BJ (cell line): ENCODE results near the gene CPLANE2. TPM values are rescaled to one million over a fixed set of nuclear protein-coding genes. Genes with fewer than 3 reads are reported as not detected.

ENCODE experiments used
- CTCF ChIA-PET: fragments of 350-600 bp; formaldehyde crosslinking; extraction: SDS; loops from one replicate; lab custom pipeline; 2021; ENCODE audit warnings: antibody characterized with exemption, inconsistent platforms; lab: Yijun Ruan, JAX
- POLR2A ChIA-PET: fragments of 300-600 bp; sonication (Branson Sonifier 250); formaldehyde crosslinking; extraction: SDS; loops from one replicate; lab custom pipeline; 2021; ENCODE audit warnings: antibody characterized with exemption; lab: Charles Lee
- DNase-seq: peaks from one replicate; pipeline ENCODE4 v3.0.0-alpha.2; 2011; ENCODE audit warnings: low read depth
- H3K27me3 ChIP-seq: 2 replicates; pipeline ENCODE4 v1.6.0; 2011; ENCODE audit warnings: low read length; ENCODE audit not compliant: control insufficient read depth, insufficient read depth
- H3K36me3 ChIP-seq: 2 replicates; pipeline ENCODE4 v1.5.1; 2011; ENCODE audit warnings: low read length; ENCODE audit not compliant: control insufficient read depth, insufficient read depth
- H3K4me3 ChIP-seq: 2 replicates; pipeline ENCODE4 v1.5.1; 2011; ENCODE audit warnings: low read depth, mild to moderate bottlenecking, control low read depth, low read length
- CTCF ChIP-seq: IDR thresholded peaks from 2 replicates; pipeline ENCODE4 v1.5.1; 2011; ENCODE audit warnings: low read depth, mild to moderate bottlenecking, control low read depth, inconsistent platforms, low read length, moderate library complexity; ENCODE audit not compliant: insufficient read depth
- polyA plus RNA-seq: library from polyadenylated mRNA; depleted of rRNA; stranded (reverse); fragments of >200 nt; gene quantifications from 2 replicates; pipeline ENCODE4 v1.2.3, GENCODE V29; 2011

CPLANE2 gene
- polyA plus RNA-seq, 1 experiment, result 8.3 TPM

DNA sequence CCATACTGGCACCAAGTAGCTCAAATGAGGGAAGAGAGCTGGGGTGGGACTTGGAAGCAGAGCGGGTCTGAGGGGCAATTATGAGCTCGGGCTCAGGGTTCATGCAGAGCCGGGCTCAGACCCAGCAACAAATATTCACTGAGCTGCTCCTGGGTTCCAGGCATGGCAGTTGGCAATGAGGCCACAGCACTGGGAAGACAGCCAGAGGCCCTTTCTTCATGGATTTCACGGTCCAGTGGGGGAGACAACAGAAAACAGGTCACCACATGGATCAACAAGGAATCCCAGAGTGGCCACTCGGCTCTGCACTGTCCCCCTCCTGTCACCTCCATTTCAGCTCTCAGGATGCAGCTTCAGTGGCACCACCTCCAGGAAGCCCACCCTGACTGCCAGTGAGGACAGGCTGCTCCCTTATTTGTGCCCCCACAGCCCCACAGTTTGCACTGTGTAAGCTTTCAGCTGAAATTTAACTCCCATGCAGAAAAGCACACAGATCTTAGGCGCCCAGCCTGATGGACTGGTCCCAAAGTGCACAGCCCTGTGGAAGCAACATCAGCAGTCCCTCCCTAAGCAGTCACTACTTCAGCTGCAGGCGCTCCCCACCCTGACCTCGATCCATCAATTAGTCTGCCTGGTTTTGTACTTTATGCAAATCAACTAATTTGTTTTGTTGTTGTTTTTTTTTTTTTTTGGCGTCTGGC is 46.9 kb downstream of the CPLANE2 start:
- no peaks in the 10 kb centered on the region for H3K27me3 ChIP-seq
- TF ChIP-seq CTCF, result no peak
- H3K36me3 ChIP-seq, result no peaks in the 10 kb centered on the region
- CTCF ChIA-PET, result interaction anchor here (0.5 to 16.8 kb wide), 14 partner anchors 15 to 431 kb away, joined by 3 to 584 read pairs (median 4); partner anchors contain the start of gene FAM131C
- no peak overlapping the region for H3K4me3 ChIP-seq
- POLR2A ChIA-PET, result interaction anchor here (0.7 kb wide), 1 partner anchor 27 kb away, joined by 3 read pairs; no protein-coding TSS in a partner anchor
- no peak for DNase-seq

- ChIA-PET CTCF (interaction anchor here (1.0 to 16.8 kb wide), 14 partner anchors 12 to 182 kb away, joined by 3 to 584 read pairs (median 4); partner anchors contain the start of genes EPHA2 and FAM131C), POLR2A (no interaction called here)
- Histone ChIP-seq H3K36me3 (no peaks in the 10 kb centered on the region), H3K27me3 (no peaks in the 10 kb centered on the region), H3K4me3 (no peak overlapping the region)
- TF ChIP-seq CTCF, result no peak
- no peak for DNase-seq
Measured at GRCh38 chr1:16189003-16189402, 48.0 kb downstream of the CPLANE2 start.

GRCh38 chr1:16187748-16188401 is 49.1 kb downstream of the CPLANE2 start:
- CTCF ChIA-PET, result interaction anchor here (0.5 to 16.8 kb wide), 15 partner anchors 13 to 347 kb away, joined by 3 to 584 read pairs (median 4); partner anchors contain the start of genes EPHA2 and FAM131C
- Histone ChIP-seq H3K27me3 (no peaks in the 10 kb centered on the region), H3K4me3 (no peak overlapping the region), H3K36me3 (no peaks in the 10 kb centered on the region)
- POLR2A ChIA-PET, result no interaction called here
- no peak for DNase-seq
- TF ChIP-seq CTCF, result peak; percentile 97

- CTCF ChIA-PET, result interaction anchor here (0.5 to 16.8 kb wide), 7 partner anchors 14 to 110 kb away, joined by 3 to 584 read pairs (median 4); partner anchors contain the start of genes EPHA2 and FAM131C
- no peaks in the 10 kb centered on the region for H3K27me3 ChIP-seq
- TF ChIP-seq CTCF, result no peak
- H3K36me3 ChIP-seq, result no peaks in the 10 kb centered on the region
- H3K4me3 ChIP-seq, result no peak overlapping the region
- DNase-seq, result no peak
- POLR2A ChIA-PET, result no interaction called here
Measured at GRCh38 chr1:16186655-16187235, 50.2 kb downstream of the CPLANE2 start.
